ENCODE data around the gene HDDC2.

Gene HDDC2

GRCh38 chr6:125301435-125302391, at the start of gene HDDC2:
HDDC2 (minus strand) TSS chr6:125301967; CDS start chr6:125301932, 35 bp downstream.
- Mint-ChIP-seq H3K36me3 (ENCODE audit: insufficient read depth) (peaks cover 22% of the 10 kb centered on the region), H3K4me1 (peaks cover 60% of the 10 kb centered on the region), H3K27ac (ENCODE audit: low read depth) (peak within 1 kb of the TSS; percentile 89), H3K27me3 (peaks cover 8% of the 10 kb centered on the region), H3K4me3 (peak within 1 kb of the TSS; percentile 87), H3K9me3 (no peaks in the 10 kb centered on the region)
- DNase-seq (ENCODE audit: low spot score in 2 of 2) = peak in 1 of 2 donors; percentile 15
- ATAC-seq (replicated peaks; ENCODE audit: extremely low read depth, poor library complexity, severe bottlenecking) = peak; percentile 24

- no peak overlapping the region for H3K4me3 Mint-ChIP-seq
- DNase-seq (ENCODE audit: low spot score in 2 of 2) (no peak), ATAC-seq (replicated peaks; ENCODE audit: extremely low read depth, poor library complexity, severe bottlenecking) (no peak)
- H3K36me3 Mint-ChIP-seq (ENCODE audit: insufficient read depth) = no peaks in the 10 kb centered on the region
- H3K27ac Mint-ChIP-seq (ENCODE audit: low read depth) = no peak overlapping the region
- no peaks in the 10 kb centered on the region for H3K9me3 Mint-ChIP-seq
- peaks cover 7% of the 10 kb centered on the region for H3K27me3 Mint-ChIP-seq
- no peaks in the 10 kb centered on the region for H3K4me1 Mint-ChIP-seq
These were observed 45.3 kb upstream of the HDDC2 start for GRCh38 chr6:125346926-125347563.

GRCh38 chr6:125346201-125346925, 44.6 kb upstream of the HDDC2 start:
- H3K4me3 Mint-ChIP-seq = no peak overlapping the region
- ATAC-seq (replicated peaks; ENCODE audit: extremely low read depth, poor library complexity, severe bottlenecking) (peak; percentile 19), DNase-seq (ENCODE audit: low spot score in 2 of 2) (no peak)
- no peaks in the 10 kb centered on the region for H3K4me1 Mint-ChIP-seq
- no peaks in the 10 kb centered on the region for H3K9me3 Mint-ChIP-seq
- no peaks in the 10 kb centered on the region for H3K36me3 Mint-ChIP-seq (ENCODE audit: insufficient read depth)
- H3K27ac Mint-ChIP-seq (ENCODE audit: low read depth) = no peak overlapping the region
- no peaks in the 10 kb centered on the region for H3K27me3 Mint-ChIP-seq

- H3K9me3 Mint-ChIP-seq = no peaks in the 10 kb centered on the region
- no peak overlapping the region for H3K27ac Mint-ChIP-seq (ENCODE audit: low read depth)
- ATAC-seq (replicated peaks; ENCODE audit: extremely low read depth, poor library complexity, severe bottlenecking) (no peak), DNase-seq (ENCODE audit: low spot score in 2 of 2) (no peak)
- no peaks in the 10 kb centered on the region for H3K4me1 Mint-ChIP-seq
- no peaks in the 10 kb centered on the region for H3K36me3 Mint-ChIP-seq (ENCODE audit: insufficient read depth)
- no peak overlapping the region for H3K4me3 Mint-ChIP-seq
- H3K27me3 Mint-ChIP-seq = peaks cover 9% of the 10 kb centered on the region
These were observed 39.7 kb upstream of the HDDC2 start for GRCh38 chr6:125341460-125341859.

GRCh38 chr6:125340991-125341390, 39.2 kb upstream of the HDDC2 start:
- H3K9me3 Mint-ChIP-seq = no peaks in the 10 kb centered on the region
- no peak for ATAC-seq (replicated peaks; ENCODE audit: extremely low read depth, poor library complexity, severe bottlenecking)
- H3K27ac Mint-ChIP-seq (ENCODE audit: low read depth) = no peak overlapping the region
- no peaks in the 10 kb centered on the region for H3K4me1 Mint-ChIP-seq
- DNase-seq (ENCODE audit: low spot score in 2 of 2) = no peak
- H3K27me3 Mint-ChIP-seq = peaks cover 13% of the 10 kb centered on the region
- no peaks in the 10 kb centered on the region for H3K36me3 Mint-ChIP-seq (ENCODE audit: insufficient read depth)
- H3K4me3 Mint-ChIP-seq = no peak overlapping the region

- no peak overlapping the region for H3K4me3 Mint-ChIP-seq
These were observed 38.5 kb upstream of the HDDC2 start for GRCh38 chr6:125340175-125340835.

GRCh38 chr6:125339653-125340052, 37.9 kb upstream of the HDDC2 start:
- Mint-ChIP-seq H3K9me3 (no peaks in the 10 kb centered on the region), H3K27me3 (peaks cover 26% of the 10 kb centered on the region), H3K4me3 (no peak overlapping the region), H3K36me3 (ENCODE audit: insufficient read depth) (no peaks in the 10 kb centered on the region), H3K27ac (ENCODE audit: low read depth) (no peak overlapping the region), H3K4me1 (no peaks in the 10 kb centered on the region)
- ATAC-seq (replicated peaks; ENCODE audit: extremely low read depth, poor library complexity, severe bottlenecking) = no peak
- no peak for DNase-seq (ENCODE audit: low spot score in 2 of 2)

More at GRCh38 chr6:125340175-125340835, 38.5 kb upstream of the HDDC2 start:
- DNase-seq (ENCODE audit: low spot score in 2 of 2) (no peak), ATAC-seq (replicated peaks; ENCODE audit: extremely low read depth, poor library complexity, severe bottlenecking) (no peak)
- Mint-ChIP-seq H3K27ac (ENCODE audit: low read depth) (no peak overlapping the region), H3K9me3 (no peaks in the 10 kb centered on the region), H3K27me3 (peaks cover 20% of the 10 kb centered on the region), H3K4me1 (no peaks in the 10 kb centered on the region), H3K36me3 (ENCODE audit: insufficient read depth) (no peaks in the 10 kb centered on the region)

GRCh38 chr6:125338381-125338780, 36.6 kb upstream of the HDDC2 start:
- H3K4me3 Mint-ChIP-seq = no peak overlapping the region
- no peaks in the 10 kb centered on the region for H3K9me3 Mint-ChIP-seq
- H3K36me3 Mint-ChIP-seq (ENCODE audit: insufficient read depth) = no peaks in the 10 kb centered on the region
- ATAC-seq (replicated peaks; ENCODE audit: extremely low read depth, poor library complexity, severe bottlenecking) = no peak
- peaks cover 36% of the 10 kb centered on the region for H3K27me3 Mint-ChIP-seq
- DNase-seq (ENCODE audit: low spot score in 2 of 2) = no peak
- no peak overlapping the region for H3K27ac Mint-ChIP-seq (ENCODE audit: low read depth)
- no peaks in the 10 kb centered on the region for H3K4me1 Mint-ChIP-seq

- no peak for DNase-seq (ENCODE audit: low spot score in 2 of 2)
- H3K9me3 Mint-ChIP-seq = no peaks in the 10 kb centered on the region
- no peak for ATAC-seq (replicated peaks; ENCODE audit: extremely low read depth, poor library complexity, severe bottlenecking)
- no peaks in the 10 kb centered on the region for H3K4me1 Mint-ChIP-seq
- H3K27ac Mint-ChIP-seq (ENCODE audit: low read depth) = no peak overlapping the region
- H3K27me3 Mint-ChIP-seq = peaks cover 42% of the 10 kb centered on the region
- no peak overlapping the region for H3K4me3 Mint-ChIP-seq
- no peaks in the 10 kb centered on the region for H3K36me3 Mint-ChIP-seq (ENCODE audit: insufficient read depth)
These were observed 35.9 kb upstream of the HDDC2 start for GRCh38 chr6:125337706-125338105.

- H3K9me3 Mint-ChIP-seq = no peaks in the 10 kb centered on the region
- peaks cover 68% of the 10 kb centered on the region for H3K27me3 Mint-ChIP-seq
- ATAC-seq (replicated peaks; ENCODE audit: extremely low read depth, poor library complexity, severe bottlenecking) (no peak), DNase-seq (ENCODE audit: low spot score in 2 of 2) (no peak)
- no peaks in the 10 kb centered on the region for H3K4me1 Mint-ChIP-seq
- no peak overlapping the region for H3K27ac Mint-ChIP-seq (ENCODE audit: low read depth)
- no peak overlapping the region for H3K4me3 Mint-ChIP-seq
- no peaks in the 10 kb centered on the region for H3K36me3 Mint-ChIP-seq (ENCODE audit: insufficient read depth)
These were observed 30.9 kb upstream of the HDDC2 start for GRCh38 chr6:125332664-125333063.

- no peak overlapping the region for H3K4me3 Mint-ChIP-seq
- no peaks in the 10 kb centered on the region for H3K4me1 Mint-ChIP-seq
- H3K27ac Mint-ChIP-seq (ENCODE audit: low read depth) = no peak overlapping the region
- no peaks in the 10 kb centered on the region for H3K36me3 Mint-ChIP-seq (ENCODE audit: insufficient read depth)
- DNase-seq (ENCODE audit: low spot score in 2 of 2) (no peak), ATAC-seq (replicated peaks; ENCODE audit: extremely low read depth, poor library complexity, severe bottlenecking) (no peak)
- no peaks in the 10 kb centered on the region for H3K9me3 Mint-ChIP-seq
- peaks cover 42% of the 10 kb centered on the region for H3K27me3 Mint-ChIP-seq
These were observed 23.8 kb upstream of the HDDC2 start for GRCh38 chr6:125325586-125325985.

- no peaks in the 10 kb centered on the region for H3K36me3 Mint-ChIP-seq (ENCODE audit: insufficient read depth)
- peaks cover 24% of the 10 kb centered on the region for H3K27me3 Mint-ChIP-seq
- no peaks in the 10 kb centered on the region for H3K9me3 Mint-ChIP-seq
- no peaks in the 10 kb centered on the region for H3K4me1 Mint-ChIP-seq
- ATAC-seq (replicated peaks; ENCODE audit: extremely low read depth, poor library complexity, severe bottlenecking) (no peak), DNase-seq (ENCODE audit: low spot score in 2 of 2) (no peak)
- no peak overlapping the region for H3K4me3 Mint-ChIP-seq
- no peak overlapping the region for H3K27ac Mint-ChIP-seq (ENCODE audit: low read depth)
These were observed 21.6 kb upstream of the HDDC2 start for GRCh38 chr6:125323376-125323775.
